Neural crest cell (in vitro differentiated cells): Measurements from ENCODE around the gene ZNF287. TPM values are rescaled to one million over a fixed set of nuclear protein-coding genes. Genes with fewer than 3 reads are reported as not detected.

Source experiments
- DNase-seq: peaks from one replicate; pipeline ENCODE4 v3.0.0; 2021; ENCODE audit warnings: low read depth, mixed read lengths, low spot score
- H3K27ac Mint-ChIP-seq: one replicate; pipeline ENCODE4 v1.8.0; 2021; ENCODE audit warnings: mild to moderate bottlenecking, mixed read lengths; ENCODE audit not compliant: unreplicated experiment
- H3K27me3 Mint-ChIP-seq: 2 replicates; pipeline ENCODE4 v1.8.0; 2021; ENCODE audit warnings: low read depth, mild to moderate bottlenecking, mixed read lengths
- H3K36me3 Mint-ChIP-seq: 2 replicates; pipeline ENCODE4 v1.8.0; 2021; ENCODE audit warnings: low read depth, mild to moderate bottlenecking, mixed read lengths
- H3K4me1 Mint-ChIP-seq: 2 replicates; pipeline ENCODE4 v1.8.0; 2021; ENCODE audit warnings: mixed read lengths
- H3K4me3 Mint-ChIP-seq: one replicate; pipeline ENCODE4 v1.8.0; 2021; ENCODE audit warnings: mild to moderate bottlenecking, mixed read lengths
- H3K9me3 Mint-ChIP-seq: 2 replicates; pipeline ENCODE4 v1.8.0; 2021; ENCODE audit warnings: mixed read lengths
- CTCF ChIP-seq: fragments of 200-600 bp; sonication (generic); conservative IDR thresholded peaks from 2 replicates; pipeline ENCODE4 v1.5.0; 2021; ENCODE audit warnings: antibody characterized with exemption, mild to moderate bottlenecking
- long read RNA-seq: library from polyadenylated mRNA; unstranded; transcript quantifications from one replicate; pipeline ENCODE4 v2.0.0, GENCODE V29; 2020
- total RNA-seq: library from RNA; stranded (reverse); gene quantifications from 2 replicates; pipeline ENCODE4 v1.2.1, GENCODE V29; 2021

ZNF287 gene
- total RNA-seq, result 15.6 and 16.6 TPM in 2 replicates
- long read RNA-seq, transcript ZNF287-202 (6 exons, 3,208 nt), result major isoform, 20 of 31 reads
- long read RNA-seq, partial matches to known transcripts, result 2 of 31 reads
- long read RNA-seq, other reads (novel, unspliced or antisense), result 9 of 31 reads

DNA sequence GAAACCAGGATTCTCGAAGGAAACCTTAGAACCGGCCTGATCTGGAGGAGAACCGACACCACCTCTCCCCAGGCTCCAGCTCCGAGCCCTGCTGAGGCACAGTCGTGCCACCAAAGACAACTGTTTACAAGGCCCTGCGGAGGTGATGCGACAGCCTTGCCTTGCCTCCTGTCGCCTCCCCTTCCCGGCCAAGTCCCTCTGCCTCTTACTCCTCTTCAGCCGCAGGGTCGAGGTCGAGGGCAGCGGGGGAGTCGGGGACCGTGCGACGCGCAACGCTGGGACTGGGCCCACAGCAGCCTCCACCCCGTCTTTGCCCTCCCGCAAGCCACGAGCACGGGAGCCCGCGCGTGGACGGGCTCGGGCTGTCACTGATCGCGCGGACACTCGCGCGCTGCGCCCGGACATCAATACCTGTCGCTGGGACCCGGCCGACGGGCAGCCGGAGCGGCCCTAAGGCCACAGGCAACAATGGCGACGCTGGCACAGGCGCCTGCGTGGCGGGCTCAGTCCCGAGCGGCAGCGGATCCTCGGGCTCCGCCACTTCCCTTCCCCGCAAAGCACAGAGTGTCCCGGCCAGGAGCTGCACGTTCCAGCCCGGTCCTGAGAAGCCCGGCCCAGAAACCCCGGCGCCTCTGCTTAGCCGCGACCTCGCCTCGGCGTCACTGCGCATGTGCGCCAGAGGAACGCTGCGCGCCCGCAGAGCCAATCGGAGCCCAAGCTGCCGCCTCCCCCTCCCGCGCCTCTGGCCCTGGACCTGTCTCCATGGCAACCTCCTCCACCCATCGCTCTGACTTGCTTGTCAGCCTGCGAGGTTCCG is at the start of gene ZNF287:
Gene ZNF287, minus strand, starts transcription at position 664 of the 817 bp plus-strand sequence. CDS start 1,473 bp downstream, outside the sequence.
- peak within 1 kb of the TSS; percentile 50 for H3K27ac Mint-ChIP-seq
- H3K4me1 Mint-ChIP-seq, result peaks cover 18% of the 10 kb centered on the region
- H3K36me3 Mint-ChIP-seq, result peaks cover 11% of the 10 kb centered on the region
- no peak for TF ChIP-seq CTCF
- H3K4me3 Mint-ChIP-seq, result peak within 1 kb of the TSS; percentile 90
- DNase-seq, result peak; percentile 86
- peaks cover 16% of the 10 kb centered on the region for H3K27me3 Mint-ChIP-seq
- H3K9me3 Mint-ChIP-seq, result no peaks in the 10 kb centered on the region

DNA sequence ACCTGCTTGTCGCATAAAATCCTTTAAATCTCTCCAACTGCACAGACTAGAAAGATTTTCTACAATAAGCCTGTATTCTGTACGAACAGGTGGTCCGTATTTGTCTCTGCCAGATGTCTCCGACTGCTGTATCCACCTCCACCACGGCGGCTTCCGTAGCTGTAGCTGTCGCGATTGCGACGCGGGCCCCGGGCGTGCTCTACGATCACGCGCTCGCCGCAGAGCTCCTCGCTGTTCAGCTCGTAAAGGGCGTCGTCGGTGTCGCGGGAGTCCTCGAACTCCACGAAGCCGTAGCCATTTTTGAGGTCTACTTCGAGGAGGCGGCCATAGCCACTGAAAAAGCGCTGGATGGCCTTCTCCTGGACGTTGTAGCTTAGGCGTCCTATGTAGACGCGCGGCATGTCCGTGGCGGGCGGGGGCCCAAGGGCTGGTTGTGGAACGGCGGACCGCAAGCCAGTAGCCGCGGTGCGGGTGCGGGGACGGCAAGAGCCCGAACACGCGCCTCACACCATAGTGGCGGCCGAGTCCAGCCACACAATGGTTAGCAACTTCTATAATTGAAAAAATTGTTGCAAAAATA is 48.6 kb upstream of the ZNF287 start:
- peaks cover 29% of the 10 kb centered on the region for H3K9me3 Mint-ChIP-seq
- no peaks in the 10 kb centered on the region for H3K4me1 Mint-ChIP-seq
- H3K27ac Mint-ChIP-seq, result no peak overlapping the region
- no peak for DNase-seq
- peaks cover 51% of the 10 kb centered on the region for H3K36me3 Mint-ChIP-seq
- no peaks in the 10 kb centered on the region for H3K27me3 Mint-ChIP-seq
- no peak for TF ChIP-seq CTCF
- no peak overlapping the region for H3K4me3 Mint-ChIP-seq

DNA sequence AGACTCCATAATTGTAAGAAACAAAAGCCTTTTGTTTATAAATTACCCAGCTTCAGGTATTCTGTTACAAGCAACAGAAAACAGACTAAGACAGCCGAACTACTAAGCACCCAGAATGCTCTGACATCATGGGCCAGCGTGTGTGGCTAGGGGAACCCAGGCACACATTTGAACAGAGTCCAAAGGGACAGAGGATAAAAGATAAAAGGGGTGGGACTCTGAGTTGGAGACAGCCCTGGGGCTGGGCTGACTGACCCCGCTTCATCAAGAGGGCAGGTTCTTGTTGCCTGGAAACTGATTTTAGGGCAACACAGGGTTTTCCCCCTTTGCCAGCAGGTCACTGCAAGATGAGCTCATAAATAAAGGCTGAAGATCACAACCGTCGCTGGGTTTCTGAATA is 30.5 kb upstream of the ZNF287 start:
- no peak overlapping the region for H3K27ac Mint-ChIP-seq
- H3K9me3 Mint-ChIP-seq, result peaks cover 10% of the 10 kb centered on the region
- peaks cover 3% of the 10 kb centered on the region for H3K27me3 Mint-ChIP-seq
- TF ChIP-seq CTCF, result no peak
- H3K4me1 Mint-ChIP-seq, result peaks cover 4% of the 10 kb centered on the region
- no peak for DNase-seq
- H3K4me3 Mint-ChIP-seq, result no peak overlapping the region
- peaks cover 5% of the 10 kb centered on the region for H3K36me3 Mint-ChIP-seq

GRCh38 chr17:16593356-16594102 is 24.5 kb upstream of the ZNF287 start:
- Mint-ChIP-seq H3K36me3 (peaks cover 2% of the 10 kb centered on the region), H3K27me3 (peaks cover 13% of the 10 kb centered on the region), H3K9me3 (peaks cover 8% of the 10 kb centered on the region), H3K27ac (no peak overlapping the region), H3K4me1 (peaks cover 6% of the 10 kb centered on the region), H3K4me3 (no peak overlapping the region)
- TF ChIP-seq CTCF, result no peak
- DNase-seq, result no peak
